GM23248 (cell line): ENCODE results near the gene NAPA.

Source experiments
- EZH2 ChIP-seq: fragments of 200-600 bp; sonication (generic); IDR thresholded peaks from 2 replicates; pipeline ENCODE4 v1.6.1; 2018; ENCODE audit warnings: antibody characterized with exemption, mild to moderate bottlenecking; ENCODE audit not compliant: insufficient read depth, poor library complexity, severe bottlenecking
- EZH2phosphoT487 ChIP-seq: fragments of 200-600 bp; sonication (generic); IDR thresholded peaks from 2 replicates; pipeline ENCODE4 v1.6.1; 2018; ENCODE audit warnings: antibody characterized with exemption, moderate library complexity, mild to moderate bottlenecking, low read depth; ENCODE audit not compliant: insufficient read depth

- TF ChIP-seq EZH2 (no peak), EZH2phosphoT487 (no peak)
Measured at GRCh38 chr19:47494729-47495128, 20.1 kb downstream of the NAPA start.
